K562 (cell line): ENCODE results near the gene GINS2. TPM values are rescaled to one million over a fixed set of nuclear protein-coding genes. Genes with fewer than 3 reads are reported as not detected.

Source experiments
- ATAC-seq: fragments of 200-7000 bp; cut with Tn5 transposase; 3 replicates; pipeline ENCODE4 v1.9.1; 2020; ENCODE audit warnings: moderate library complexity
- BruUV-seq: library from RNA; stranded (reverse); fragments of 400-500 nt; replicated peaks from 2 replicates; lab custom pipeline; 2021; lab: Mats Ljungman, UMichigan
- CTCF ChIA-PET: fragments of 300-600 bp; formaldehyde crosslinking; extraction: SDS; loops from one replicate; lab custom pipeline; 2021; ENCODE audit warnings: low intra/inter-chr PET ratio; lab: Yijun Ruan, JAX
- POLR2A ChIA-PET: fragments of 300-600, 350-650 bp; sonication (Branson Sonifier 250); formaldehyde crosslinking; extraction: SDS; loops from one replicate; lab custom pipeline; 2021; ENCODE audit warnings: antibody characterized with exemption, inconsistent platforms; lab: Yijun Ruan, JAX
- DNase-seq, 4 experiments: peaks; one replicate each; pipeline versions ENCODE4 v3.0.0 to v3.0.0-alpha.2; 2011 to 2018; ENCODE audit warnings: low spot score in 3 of 4, mixed read lengths in 3 of 4; ENCODE audit errors: extremely low read depth in 1 of 4
- FAIRE-seq: peaks from 2 replicates; lab custom pipeline; 2011; peaks lifted over from hg19 to GRCh38; lab: Jason Lieb, UNC
- H2AFZ ChIP-seq: 2 replicates; pipeline ENCODE4 v1.6.0; 2011; ENCODE audit warnings: low read depth, low read length, control low read depth, inconsistent platforms
- H3K27ac ChIP-seq: fragments of 200-600 bp; 3 replicates; pipeline ENCODE4 v1.8.0; 2011; ENCODE audit warnings: low read depth, mild to moderate bottlenecking, control low read depth, inconsistent platforms, low read length, moderate library complexity, mixed read lengths; ENCODE audit errors: extremely low read depth
- H3K27me3 ChIP-seq, 2 experiments: fragments of 300-600 bp in 1 of 2; 2 replicates in 1 of 2; 3 replicates in 1 of 2; pipeline versions ENCODE4 v1.6.0 to v1.8.0; 2011; ENCODE audit warnings: inconsistent platforms in 2 of 2, low read length in 2 of 2, mild to moderate bottlenecking in 1 of 2, mixed read lengths in 1 of 2, moderate library complexity in 1 of 2; ENCODE audit not compliant: control insufficient read depth in 2 of 2, insufficient read depth in 2 of 2
- H3K36me3 ChIP-seq: fragments of 300-600 bp; 3 replicates; pipeline ENCODE4 v1.8.0; 2011; ENCODE audit warnings: mild to moderate bottlenecking, low read length, inconsistent platforms; ENCODE audit not compliant: control insufficient read depth, insufficient read depth
- H3K4me1 ChIP-seq, 2 experiments: fragments of 200-600 bp in 1 of 2; replicated peaks in 1 of 2; 2 replicates in 1 of 2; 3 replicates in 1 of 2; pipeline versions ENCODE4 v1.5.1 to v1.8.0; 2011; ENCODE audit warnings: inconsistent platforms in 2 of 2, low read length in 2 of 2, mild to moderate bottlenecking in 1 of 2, mixed read lengths in 1 of 2, moderate library complexity in 1 of 2; ENCODE audit not compliant: control insufficient read depth in 2 of 2, insufficient read depth in 2 of 2
- H3K4me2 ChIP-seq: 2 replicates; pipeline ENCODE4 v1.6.1; 2011; ENCODE audit warnings: low read length, control low read depth, inconsistent platforms, mixed read lengths; ENCODE audit not compliant: insufficient read depth
- H3K4me3 ChIP-seq: fragments of 200-600 bp; sonication (generic), shearing (Covaris generic); 2 replicates; pipeline ENCODE4 v1.5.1; 2016; ENCODE audit warnings: control low read depth, inconsistent platforms
- H3K79me2 ChIP-seq: fragments of 200-600 bp; 3 replicates; pipeline ENCODE4 v1.8.0; 2011; ENCODE audit warnings: low read length, inconsistent platforms; ENCODE audit not compliant: control insufficient read depth, insufficient read depth
- H3K9ac ChIP-seq, 2 experiments: 2 replicates each; pipeline versions ENCODE4 v1.6.0 to v1.6.1; 2011; ENCODE audit warnings: low read depth in 2 of 2, low read length in 2 of 2, control low read depth in 1 of 2, inconsistent platforms in 1 of 2, mild to moderate bottlenecking in 1 of 2, mixed read lengths in 1 of 2; ENCODE audit not compliant: insufficient read depth in 1 of 2
- H3K9me1 ChIP-seq: one replicate; pipeline ENCODE4 v1.6.0; 2011; ENCODE audit warnings: inconsistent platforms, mild to moderate bottlenecking, low read length, moderate library complexity; ENCODE audit not compliant: control insufficient read depth, insufficient read depth
- H3K9me3 ChIP-seq: replicated peaks from 2 replicates; pipeline ENCODE4 v1.5.1; 2011; ENCODE audit warnings: low read depth, low read length, inconsistent platforms; ENCODE audit not compliant: control insufficient read depth, insufficient read depth
- H4K20me1 ChIP-seq: replicated peaks from 2 replicates; pipeline ENCODE4 v1.6.1; 2011; ENCODE audit warnings: low read length, inconsistent platforms, mixed read lengths; ENCODE audit not compliant: control insufficient read depth, insufficient read depth
- CHD2 ChIP-seq: IDR thresholded peaks from 2 replicates; pipeline ENCODE4 v1.6.1; 2011; ENCODE audit warnings: low read depth, low read length
- ILK ChIP-seq: fragments of 450-650 bp; IDR thresholded peaks from 2 replicates; pipeline ENCODE4 v1.6.1; 2016; ENCODE audit warnings: missing genetic modification characterization, low read depth, mild to moderate bottlenecking, missing compliant biosample characterization, moderate library complexity, borderline replicate concordance
- POLR2A ChIP-seq: fragments of 450-650 bp; conservative IDR thresholded peaks from 2 replicates; pipeline ENCODE4 v1.6.1; 2016
- POLR2G ChIP-seq: fragments of 200-400 bp; formaldehyde crosslinking; IDR thresholded peaks from 2 replicates; pipeline ENCODE4 v1.6.1; 2017; ENCODE audit warnings: low read depth, mild to moderate bottlenecking, antibody characterized with exemption, low read length, moderate library complexity
- SREBF1 ChIP-seq: fragments of 150-350 bp; IDR thresholded peaks from 2 replicates; pipeline ENCODE4 v1.6.1; 2014; ENCODE audit warnings: antibody characterized with exemption, low read depth, low read length, borderline replicate concordance
- WGBS: fragments of 100-300 bp; shearing (Covaris generic); methylation state at CpG from one replicate; pipeline ENCODE4 v1.1.6; 2016; ENCODE audit warnings: low coverage, mixed read lengths; ENCODE audit not compliant: insufficient coverage; ENCODE audit errors: missing lambda C conversion rate; 5-methylcytosine and 5-hydroxymethylcytosine counted together
- in situ Hi-C: fragments of 300-500 bp; cut with MboI; formaldehyde crosslinking; loops from 4 replicates; pipeline ENCODE4 v1.15.0; 2018; ENCODE audit warnings: inconsistent platforms, mixed read lengths
- intact Hi-C: fragments of 100-400 bp; cut with micrococcal nuclease; formaldehyde crosslinking; loops from 2 replicates; pipeline ENCODE4 v1.14.2; 2022
- polyA plus RNA-seq, 8 experiments: library from polyadenylated mRNA; depleted of rRNA in 4 of 8; stranded (reverse) in 5 of 8; unstranded in 3 of 8; fragments of >200 nt; fragmentation: Nextera tagmentation in 2 of 8; fragmentation: Illumina TruSeq in 1 of 8; extraction: Ambion mirVana in 2 of 8; extraction: Trizol in 1 of 8; gene quantifications; 2 replicates each; pipeline versions ENCODE4 v1.2.1 to v1.2.3, GENCODE V29; 2011 to 2014; ENCODE audit warnings: inconsistent platforms in 1 of 8, missing spikeins in 1 of 8
- total RNA-seq, 7 experiments: library from RNA; depleted of rRNA in 6 of 7; stranded (reverse); fragments of >200 nt in 6 of 7; fragmentation: Illumina TruSeq in 2 of 7; extraction: Trizol in 2 of 7; gene quantifications; 2 replicates each; pipeline versions ENCODE4 v1.2.1 to v1.2.3, GENCODE V29; 2011 to 2021; ENCODE audit warnings: low replicate concordance in 1 of 7
- TF ChIP-seq, protein P1 (sequence below), 2 experiments: fragments of 450-650 bp in 1 of 2; sonication (generic) in 1 of 2; formaldehyde crosslinking in 1 of 2; IDR thresholded peaks; 2 replicates each; pipeline versions ENCODE4 v1.7.1 to v1.9.0; 2016 to 2022; ENCODE audit warnings: inconsistent platforms in 1 of 2, mild to moderate bottlenecking in 1 of 2, missing genetic modification reagents in 1 of 2

Gene GINS2
- total and polyA plus RNA-seq, 9 of the 15 experiments (the other 6 are each of a cell fraction or from before 2014, with no cell fraction given): 40.4 to 76.2 (median 44.6) TPM

DNA sequence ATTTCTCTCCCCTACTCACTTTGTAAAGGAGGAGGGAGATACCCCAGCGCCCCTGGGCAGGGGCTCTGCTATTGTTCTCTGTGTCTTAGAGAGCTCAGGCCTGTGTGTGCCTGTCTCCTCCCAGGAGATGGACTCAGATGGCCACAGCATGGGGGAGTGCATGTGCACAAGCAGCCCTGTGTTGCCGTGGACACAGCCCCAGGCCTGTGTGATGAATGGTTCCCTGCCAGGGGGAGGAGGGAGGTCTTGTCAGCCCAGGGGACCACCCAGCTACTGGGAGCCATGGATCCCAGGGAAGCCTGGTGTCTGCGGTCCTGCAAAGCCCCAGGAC is 26.3 kb downstream of the GINS2 start:
- H3K79me2 ChIP-seq: peaks cover 16% of the 10 kb centered on the region; the same call in 2 of the 3 replicates
- H3K4me2 ChIP-seq: no peak overlapping the region
- ATAC-seq (no peak), DNase-seq (no peak), FAIRE-seq (no peak)
- no peak overlapping the region for H3K4me3 ChIP-seq
- no peaks in the 10 kb centered on the region for H3K9me3 ChIP-seq
- BruUV-seq: no TSS peak
- intact Hi-C loops: no loop called here
- H3K9me1 ChIP-seq: no peaks in the 10 kb centered on the region
- 0 out of 4 replicates have a peak overlapping the region, but pooled peaks of 1 of the 2 experiments have one; percentile 37 for H3K9ac ChIP-seq
- in situ Hi-C loops: no loop called here
- peaks cover 0 to 17% of the 10 kb centered on the region in 2 experiments; a peak in 1 of 5 replicates for H3K4me1 ChIP-seq
- H3K27me3 ChIP-seq: no peaks in the 10 kb centered on the region
- WGBS: 100% methylated on average over 3 of the region's 3 CpGs
- TF ChIP-seq POLR2G (peak; percentile 29; the same call in 1 of the 2 replicates), POLR2A (0 out of 2 replicates have a peak, but pooled peaks have one; percentile 32), CHD2 (no peak), ILK (no peak), SREBF1 (no peak)
- TF ChIP-seq, protein P1, sequence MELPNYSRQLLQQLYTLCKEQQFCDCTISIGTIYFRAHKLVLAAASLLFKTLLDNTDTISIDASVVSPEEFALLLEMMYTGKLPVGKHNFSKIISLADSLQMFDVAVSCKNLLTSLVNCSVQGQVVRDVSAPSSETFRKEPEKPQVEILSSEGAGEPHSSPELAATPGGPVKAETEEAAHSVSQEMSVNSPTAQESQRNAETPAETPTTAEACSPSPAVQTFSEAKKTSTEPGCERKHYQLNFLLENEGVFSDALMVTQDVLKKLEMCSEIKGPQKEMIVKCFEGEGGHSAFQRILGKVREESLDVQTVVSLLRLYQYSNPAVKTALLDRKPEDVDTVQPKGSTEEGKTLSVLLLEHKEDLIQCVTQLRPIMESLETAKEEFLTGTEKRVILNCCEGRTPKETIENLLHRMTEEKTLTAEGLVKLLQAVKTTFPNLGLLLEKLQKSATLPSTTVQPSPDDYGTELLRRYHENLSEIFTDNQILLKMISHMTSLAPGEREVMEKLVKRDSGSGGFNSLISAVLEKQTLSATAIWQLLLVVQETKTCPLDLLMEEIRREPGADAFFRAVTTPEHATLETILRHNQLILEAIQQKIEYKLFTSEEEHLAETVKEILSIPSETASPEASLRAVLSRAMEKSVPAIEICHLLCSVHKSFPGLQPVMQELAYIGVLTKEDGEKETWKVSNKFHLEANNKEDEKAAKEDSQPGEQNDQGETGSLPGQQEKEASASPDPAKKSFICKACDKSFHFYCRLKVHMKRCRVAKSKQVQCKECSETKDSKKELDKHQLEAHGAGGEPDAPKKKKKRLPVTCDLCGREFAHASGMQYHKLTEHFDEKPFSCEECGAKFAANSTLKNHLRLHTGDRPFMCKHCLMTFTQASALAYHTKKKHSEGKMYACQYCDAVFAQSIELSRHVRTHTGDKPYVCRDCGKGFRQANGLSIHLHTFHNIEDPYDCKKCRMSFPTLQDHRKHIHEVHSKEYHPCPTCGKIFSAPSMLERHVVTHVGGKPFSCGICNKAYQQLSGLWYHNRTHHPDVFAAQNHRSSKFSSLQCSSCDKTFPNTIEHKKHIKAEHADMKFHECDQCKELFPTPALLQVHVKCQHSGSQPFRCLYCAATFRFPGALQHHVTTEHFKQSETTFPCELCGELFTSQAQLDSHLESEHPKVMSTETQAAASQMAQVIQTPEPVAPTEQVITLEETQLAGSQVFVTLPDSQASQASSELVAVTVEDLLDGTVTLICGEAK (IDR thresholded peaks at IDR 0.05): no peak
- TF ChIP-seq, protein P1 (CRISPR knock-in tag; IDR thresholded peaks at IDR 0.05): no peak
- H3K36me3 ChIP-seq: peaks cover 99% of the 10 kb centered on the region
- H2AFZ ChIP-seq: no peak overlapping the region
- peaks cover 33% of the 10 kb centered on the region for H4K20me1 ChIP-seq
- ChIA-PET CTCF (no interaction called here), POLR2A (interaction anchor here (0.6 to 1.1 kb wide), 4 partner anchors 27 to 92 kb away, joined by 3 to 4 read pairs (median 3); no protein-coding TSS in a partner anchor)
- no peak overlapping the region for H3K27ac ChIP-seq
